HG02571 (cell line): ENCODE measurements around the gene CLEC4G.

Experiments used
- ATAC-seq: cut with Tn5 transposase; IDR thresholded peaks from one replicate; pipeline ENCODE4 v1.9.1; 2021; ENCODE audit warnings: mild to moderate bottlenecking, moderate library complexity; ENCODE audit not compliant: unreplicated experiment

CLEC4G gene

GRCh38 chr19:7699003-7699402 lies 32.9 kb downstream of the CLEC4G start:
- no peak for ATAC-seq

- no peak for ATAC-seq
Measured at GRCh38 chr19:7698583-7698982, 33.3 kb downstream of the CLEC4G start.

DNA sequence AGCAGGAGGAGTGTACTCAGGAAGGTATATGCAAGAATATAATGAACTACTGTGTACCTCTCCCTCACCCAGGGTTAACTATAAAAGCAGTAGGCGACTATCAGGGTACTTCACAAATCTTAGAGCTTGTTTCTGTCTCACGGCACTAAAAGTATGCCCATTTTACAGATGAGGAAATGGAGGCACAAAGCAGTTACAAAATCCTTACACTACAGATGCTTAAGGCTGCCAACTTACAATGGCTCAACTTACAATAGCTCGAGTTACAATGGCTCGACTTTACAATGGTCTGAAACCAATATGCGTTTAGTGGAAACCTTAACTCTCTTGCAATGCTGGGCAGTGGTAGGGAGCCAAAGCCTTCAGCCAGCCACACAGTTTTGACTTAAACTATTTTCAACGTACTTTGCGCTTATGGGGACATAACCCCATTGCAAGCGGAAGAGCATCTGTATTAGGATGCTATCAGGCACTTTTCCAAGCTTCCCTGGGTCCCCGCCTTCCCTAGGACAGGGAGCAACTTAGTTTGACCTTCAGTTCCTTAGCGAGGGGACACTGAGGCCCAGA lies 34.1 kb downstream of the CLEC4G start:
- ATAC-seq, result no peak

DNA sequence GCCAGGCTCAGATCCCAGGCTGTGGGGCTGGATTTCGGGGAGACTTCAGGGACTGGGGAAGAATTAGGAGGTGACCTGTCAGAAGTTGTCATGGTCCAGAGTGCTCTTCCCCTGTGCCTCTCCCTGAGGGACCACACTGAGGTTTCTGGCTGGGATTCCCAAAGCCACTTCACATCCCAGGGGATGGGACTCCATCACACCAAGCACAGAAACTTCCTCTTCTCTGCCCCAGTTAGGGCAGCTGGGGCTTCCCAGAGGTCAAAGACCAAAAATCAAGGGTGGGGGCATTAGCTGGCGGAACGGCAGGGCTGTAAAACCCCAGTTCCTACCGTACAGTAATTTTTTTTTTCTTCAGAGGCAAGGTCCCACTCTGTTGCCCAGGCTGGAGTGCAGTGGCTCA lies 37.4 kb downstream of the CLEC4G start:
- ATAC-seq, result no peak

- no peak for ATAC-seq
Measured at GRCh38 chr19:7692417-7693088, 39.4 kb downstream of the CLEC4G start.

DNA sequence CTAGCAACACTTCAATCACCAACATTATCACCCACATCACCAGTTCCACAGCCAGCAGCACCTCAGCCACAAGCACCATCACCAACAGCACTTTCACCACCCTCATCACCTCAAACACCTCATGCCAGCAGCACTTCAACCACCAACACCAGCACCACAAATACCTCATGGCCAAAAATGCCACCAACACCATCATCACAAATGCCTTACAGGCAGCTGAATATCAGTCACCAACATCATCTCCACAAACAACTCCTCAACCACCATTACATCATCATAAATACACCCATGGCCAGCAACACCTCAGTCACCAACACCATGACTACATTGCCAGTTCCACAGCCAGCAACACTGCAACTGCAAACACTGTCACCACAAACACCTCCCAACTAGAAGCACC lies 40.4 kb downstream of the CLEC4G start:
- ATAC-seq, result no peak

- no peak for ATAC-seq
Measured at GRCh38 chr19:7690779-7691258, 41.1 kb downstream of the CLEC4G start.

DNA sequence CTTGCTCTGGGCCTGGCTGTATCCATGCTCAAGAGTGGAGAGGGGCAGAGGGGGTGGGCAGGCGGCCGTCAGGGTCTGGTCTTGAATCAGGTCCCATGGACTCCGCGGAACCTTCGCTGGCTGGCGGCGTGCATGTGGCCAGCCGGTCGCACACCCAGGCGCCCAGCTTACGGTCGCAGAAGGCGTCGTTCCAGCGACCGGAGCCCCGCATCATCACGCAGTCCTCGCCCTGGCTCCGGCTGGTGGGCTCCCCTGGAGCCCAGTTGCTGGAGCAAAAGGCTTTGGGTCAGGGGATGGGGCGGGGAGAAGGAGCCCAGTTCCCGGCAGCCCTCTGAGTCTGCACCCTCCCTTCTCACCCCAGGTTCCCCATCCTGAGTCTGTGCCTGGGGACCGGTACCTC lies 42.7 kb downstream of the CLEC4G start:
- ATAC-seq, result no peak

DNA sequence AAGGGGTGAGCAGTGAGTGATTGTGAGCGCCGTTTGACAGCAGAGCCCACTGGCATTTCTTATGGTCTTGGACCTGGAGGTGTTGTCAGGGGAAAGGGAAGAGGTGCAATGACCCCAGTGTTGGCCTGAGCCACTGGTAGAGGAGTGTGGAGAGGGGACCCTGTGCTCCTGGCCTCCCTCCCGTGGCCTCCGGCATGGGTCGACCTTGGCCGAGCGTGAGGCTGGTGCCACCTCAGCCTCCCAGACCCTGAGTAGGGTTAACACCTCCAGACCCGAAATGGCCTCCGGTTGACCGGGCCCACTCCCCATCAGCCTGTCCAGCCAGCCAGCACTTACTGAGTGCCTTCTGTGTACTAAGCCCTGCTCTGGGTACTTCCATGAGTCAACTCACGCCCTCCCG lies 44.7 kb downstream of the CLEC4G start:
- ATAC-seq, result no peak

DNA sequence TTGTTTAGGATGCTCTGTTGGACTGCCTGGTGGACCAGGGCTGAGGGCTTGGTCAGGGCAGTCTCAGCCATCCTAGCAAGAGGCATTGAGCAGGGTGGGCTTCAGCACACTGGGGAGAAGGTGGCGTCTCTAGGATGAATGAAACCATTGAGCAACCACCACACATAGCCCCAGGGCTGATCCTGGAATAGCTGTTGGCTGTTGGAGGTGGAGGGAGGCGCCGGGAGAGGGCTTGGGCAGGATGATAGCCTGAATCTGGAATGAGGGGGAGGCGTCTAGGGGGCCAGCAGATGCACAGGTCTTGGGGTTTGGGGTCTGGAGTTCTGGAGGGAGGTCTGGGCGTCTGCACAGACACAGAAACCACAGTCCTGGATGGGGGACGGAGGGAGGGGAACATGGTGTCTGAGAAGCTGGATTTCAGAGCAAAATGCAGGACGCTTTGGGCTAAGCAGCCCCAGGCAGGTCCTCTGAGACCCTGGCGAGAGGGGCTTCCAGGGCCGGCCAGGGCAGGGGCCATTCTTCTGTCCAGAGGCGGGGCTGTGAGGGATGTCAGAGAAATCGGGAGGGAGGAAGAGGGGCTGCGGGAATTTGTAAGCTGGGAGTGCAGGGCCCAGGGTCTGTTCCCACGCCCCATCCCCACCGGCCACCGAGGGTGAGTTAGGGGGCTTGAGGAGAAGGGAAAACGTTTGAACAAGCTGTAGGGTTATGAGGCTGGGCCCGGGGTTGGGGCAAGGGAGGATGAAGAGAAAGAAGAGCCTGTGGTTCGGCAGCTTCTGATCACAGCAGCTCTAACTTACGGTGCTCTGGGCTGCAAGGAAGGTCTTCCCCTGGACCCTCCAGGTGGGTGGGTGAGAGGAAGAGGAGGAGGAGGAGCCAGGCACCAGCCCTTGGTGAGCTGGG lies 46.1 kb downstream of the CLEC4G start:
- no peak for ATAC-seq

DNA sequence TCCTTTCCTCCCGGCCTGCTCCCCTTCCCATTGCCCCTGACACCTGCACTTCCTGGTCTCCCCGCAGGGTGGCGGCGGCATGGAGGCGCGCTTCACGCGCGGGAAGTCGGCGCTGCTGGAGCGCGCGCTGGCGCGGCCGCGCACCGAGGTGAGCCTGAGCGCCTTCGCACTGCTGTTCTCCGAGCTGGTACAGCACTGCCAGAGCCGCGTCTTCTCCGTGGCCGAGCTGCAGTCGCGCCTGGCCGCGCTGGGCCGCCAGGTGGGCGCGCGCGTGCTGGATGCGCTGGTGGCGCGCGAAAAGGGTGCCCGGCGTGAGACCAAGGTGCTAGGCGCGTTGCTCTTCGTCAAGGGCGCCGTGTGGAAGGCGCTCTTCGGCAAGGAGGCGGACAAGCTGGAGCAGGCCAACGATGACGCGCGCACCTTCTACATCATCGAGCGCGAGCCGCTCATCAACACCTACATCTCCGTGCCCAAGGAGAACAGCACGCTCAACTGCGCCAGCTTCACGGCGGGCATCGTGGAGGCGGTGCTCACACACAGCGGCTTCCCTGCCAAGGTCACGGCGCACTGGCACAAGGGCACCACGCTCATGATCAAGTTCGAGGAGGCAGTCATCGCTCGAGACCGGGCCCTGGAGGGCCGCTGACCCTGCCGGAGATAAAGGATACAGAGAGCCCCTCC lies 49.6 kb downstream of the CLEC4G start:
- no peak for ATAC-seq

GRCh38 chr19:7681340-7682174 lies 50.4 kb downstream of the CLEC4G start:
- ATAC-seq, result no peak

DNA sequence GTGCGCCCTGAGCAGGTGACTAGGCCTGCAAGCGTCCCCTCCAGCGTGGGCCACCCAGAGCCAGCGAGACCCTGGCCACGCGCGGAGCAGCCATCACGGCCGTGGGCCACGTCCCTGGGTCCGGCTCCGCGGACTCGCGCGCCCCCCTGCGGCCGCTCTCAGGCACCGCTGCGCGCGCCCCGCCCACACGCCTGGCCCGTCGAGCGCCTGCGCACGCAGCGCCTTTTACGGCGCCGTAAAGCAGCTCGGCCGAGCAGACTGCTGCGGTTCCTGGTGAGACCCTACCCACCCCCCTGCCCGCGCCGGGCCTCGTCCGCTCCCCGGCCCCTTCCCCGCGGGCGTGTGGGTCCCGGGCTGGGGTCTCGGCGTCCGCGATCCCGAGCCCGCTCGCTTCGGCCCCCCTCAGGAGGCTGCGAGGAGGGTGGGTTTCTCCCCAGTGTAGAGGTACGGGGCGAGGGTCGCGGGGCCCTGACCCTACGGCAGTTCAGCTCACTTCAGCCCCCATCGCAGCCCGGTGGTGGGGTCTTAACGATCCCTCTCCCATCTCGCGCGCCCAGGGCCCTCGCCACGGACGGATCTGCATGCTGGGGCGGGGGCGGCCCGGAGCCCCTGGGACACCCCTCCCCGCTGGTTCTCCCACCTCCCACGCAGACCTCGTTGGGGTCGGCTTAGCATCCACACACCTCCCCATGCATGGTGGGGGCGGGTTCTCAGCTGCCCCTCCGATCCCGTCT lies 51.1 kb downstream of the CLEC4G start, which contains the start of gene TRAPPC5:
Gene TRAPPC5 (plus strand): TSS at position 228 of the 734 bp plus-strand sequence. CDS start 1,421 bp downstream, outside the sequence.
- peak; percentile 47 for ATAC-seq

- no peak for ATAC-seq
Measured at GRCh38 chr19:7679771-7680605, 51.9 kb downstream of the CLEC4G start.

GRCh38 chr19:7678971-7679751 lies 52.7 kb downstream of the CLEC4G start:
- no peak for ATAC-seq
